ENCODE data around the gene HHAT. TPM values are rescaled to one million over a fixed set of nuclear protein-coding genes. Genes with fewer than 3 reads are reported as not detected.

The HHAT gene
- total and polyA plus RNA-seq, 9 of the 15 experiments (the other 6 are each of a cell fraction or from before 2014, with no cell fraction given), result 0.07 to 0.16 (median 0.13) TPM; not detected in 1

DNA sequence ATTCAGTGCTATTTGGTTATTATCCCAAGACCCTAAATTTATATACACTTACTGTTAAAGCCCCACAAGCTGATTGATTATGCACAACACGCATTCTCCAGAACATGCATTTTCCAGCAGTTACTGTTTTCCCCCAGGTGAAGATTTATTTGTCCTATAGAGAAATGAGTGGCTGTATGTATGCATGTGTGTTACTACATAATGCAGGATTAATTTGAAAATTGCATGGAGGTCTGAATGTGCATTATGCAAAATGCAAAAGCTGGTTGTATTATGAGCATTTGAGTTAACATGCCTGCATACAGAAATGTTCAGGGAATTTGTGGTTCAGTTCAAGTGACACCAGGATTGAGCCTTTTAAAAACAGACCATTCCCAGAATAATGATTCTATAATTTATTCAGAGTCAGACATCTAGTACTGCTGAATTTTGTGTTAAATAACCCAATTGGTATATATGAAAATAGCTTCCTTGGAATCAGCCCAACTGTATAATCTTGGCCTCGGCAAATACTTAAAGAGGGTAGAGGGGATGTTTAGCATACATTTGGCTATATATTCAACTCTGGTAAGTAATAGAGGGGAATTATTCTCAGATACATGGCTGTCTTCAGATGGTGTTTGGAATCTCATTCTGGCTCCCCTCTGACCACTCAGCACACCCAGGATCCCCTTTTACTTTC is 320.0 kb downstream of the HHAT start:
- POLR2A ChIA-PET, result no interaction called here
- Histone ChIP-seq H3K27ac (ENCODE audit: extremely low read depth, low read depth, low read length) (no peak overlapping the region), H2AFZ (ENCODE audit: low read depth, low read length) (no peak overlapping the region), H3K9ac (ENCODE audit: insufficient read depth in 1 of 2, low read depth in 2 of 2, low read length in 2 of 2) (no peak overlapping the region), H3K9me1 (ENCODE audit: control insufficient read depth, insufficient read depth, low read length) (no peaks in the 10 kb centered on the region), H4K20me1 (replicated peaks; ENCODE audit: control insufficient read depth, insufficient read depth, low read length) (no peaks in the 10 kb centered on the region), H3K9me3 (replicated peaks; ENCODE audit: control insufficient read depth, insufficient read depth, low read depth, low read length) (peaks cover 1% of the 10 kb centered on the region), H3K36me3 (ENCODE audit: control insufficient read depth, insufficient read depth, low read length) (no peaks in the 10 kb centered on the region), H3K79me2 (ENCODE audit: control insufficient read depth, insufficient read depth, low read length) (no peaks in the 10 kb centered on the region), H3K27me3 (ENCODE audit: control insufficient read depth in 2 of 2, insufficient read depth in 2 of 2, low read length in 2 of 2) (peaks cover 0 to 6% of the 10 kb centered on the region in 2 experiments; a peak in 2 of 5 replicates), H3K4me2 (ENCODE audit: insufficient read depth, low read length) (no peak overlapping the region), H3K4me3 (no peak overlapping the region), H3K4me1 (replicated peaks in 1 of 2; ENCODE audit: control insufficient read depth in 2 of 2, insufficient read depth in 2 of 2, low read length in 2 of 2) (no peaks in the 10 kb centered on the region)
- ATAC-seq, result no peak
- no TSS peak for BruUV-seq (replicated peaks)
- intact Hi-C loops (cut with micrococcal nuclease) (no loop called here), in situ Hi-C loops (cut with MboI) (loop anchor here (5.0 kb wide), 1 partner anchor 496 kb away; no protein-coding TSS in a partner anchor)
- 0% methylated on average over 2 of the region's 2 CpGs for WGBS (ENCODE audit: insufficient coverage, low coverage, missing lambda C conversion rate)
- no peak for DNase-seq (ENCODE audit: extremely low read depth in 1 of 4, low spot score in 3 of 4)
- TF ChIP-seq GABPB2 (CRISPR knock-in tag; conservative IDR thresholded peaks at IDR 0.05), result no peak
- no peak for TF ChIP-seq CREB1 (IDR thresholded peaks at IDR 0.05)
- no peak for TF ChIP-seq CREB1 (CRISPR knock-in tag; IDR thresholded peaks at IDR 0.05)
- no peak for TF ChIP-seq CBX8 (IDR thresholded peaks at IDR 0.05; ENCODE audit: borderline replicate concordance, extremely low read depth, low read depth, low read length, poor library complexity, severe bottlenecking)
- TF ChIP-seq ZNF778 (CRISPR knock-in tag; IDR thresholded peaks at IDR 0.05), result no peak
- TF ChIP-seq ESRRB (CRISPR knock-in tag; IDR thresholded peaks at IDR 0.05; ENCODE audit: borderline replicate concordance), result no peak
- TF ChIP-seq, protein P1, sequence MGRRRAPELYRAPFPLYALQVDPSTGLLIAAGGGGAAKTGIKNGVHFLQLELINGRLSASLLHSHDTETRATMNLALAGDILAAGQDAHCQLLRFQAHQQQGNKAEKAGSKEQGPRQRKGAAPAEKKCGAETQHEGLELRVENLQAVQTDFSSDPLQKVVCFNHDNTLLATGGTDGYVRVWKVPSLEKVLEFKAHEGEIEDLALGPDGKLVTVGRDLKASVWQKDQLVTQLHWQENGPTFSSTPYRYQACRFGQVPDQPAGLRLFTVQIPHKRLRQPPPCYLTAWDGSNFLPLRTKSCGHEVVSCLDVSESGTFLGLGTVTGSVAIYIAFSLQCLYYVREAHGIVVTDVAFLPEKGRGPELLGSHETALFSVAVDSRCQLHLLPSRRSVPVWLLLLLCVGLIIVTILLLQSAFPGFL (CRISPR knock-in tag; IDR thresholded peaks at IDR 0.05), result no peak
- TF ChIP-seq, protein P2, sequence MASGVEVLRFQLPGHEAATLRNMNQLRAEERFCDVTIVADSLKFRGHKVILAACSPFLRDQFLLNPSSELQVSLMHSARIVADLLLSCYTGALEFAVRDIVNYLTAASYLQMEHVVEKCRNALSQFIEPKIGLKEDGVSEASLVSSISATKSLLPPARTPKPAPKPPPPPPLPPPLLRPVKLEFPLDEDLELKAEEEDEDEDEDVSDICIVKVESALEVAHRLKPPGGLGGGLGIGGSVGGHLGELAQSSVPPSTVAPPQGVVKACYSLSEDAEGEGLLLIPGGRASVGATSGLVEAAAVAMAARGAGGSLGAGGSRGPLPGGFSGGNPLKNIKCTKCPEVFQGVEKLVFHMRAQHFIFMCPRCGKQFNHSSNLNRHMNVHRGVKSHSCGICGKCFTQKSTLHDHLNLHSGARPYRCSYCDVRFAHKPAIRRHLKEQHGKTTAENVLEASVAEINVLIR (CRISPR knock-in tag; IDR thresholded peaks at IDR 0.05), result no peak
- no peak for TF ChIP-seq ASH1L (IDR thresholded peaks at IDR 0.05; ENCODE audit: borderline replicate concordance, low read depth, partially characterized antibody)
- CTCF ChIA-PET (ENCODE audit: low intra/inter-chr PET ratio), result no interaction called here
- FAIRE-seq, result no peak
